Measurements from ENCODE around the gene AZIN2. TPM values are rescaled to one million over a fixed set of nuclear protein-coding genes. Genes with fewer than 3 reads are reported as not detected.

The AZIN2 gene
- total and polyA plus RNA-seq, 2 of the 13 experiments (the other 11 are each of a cell fraction or from before 2014, with no cell fraction given), result 1.7 to 3.5 TPM

DNA sequence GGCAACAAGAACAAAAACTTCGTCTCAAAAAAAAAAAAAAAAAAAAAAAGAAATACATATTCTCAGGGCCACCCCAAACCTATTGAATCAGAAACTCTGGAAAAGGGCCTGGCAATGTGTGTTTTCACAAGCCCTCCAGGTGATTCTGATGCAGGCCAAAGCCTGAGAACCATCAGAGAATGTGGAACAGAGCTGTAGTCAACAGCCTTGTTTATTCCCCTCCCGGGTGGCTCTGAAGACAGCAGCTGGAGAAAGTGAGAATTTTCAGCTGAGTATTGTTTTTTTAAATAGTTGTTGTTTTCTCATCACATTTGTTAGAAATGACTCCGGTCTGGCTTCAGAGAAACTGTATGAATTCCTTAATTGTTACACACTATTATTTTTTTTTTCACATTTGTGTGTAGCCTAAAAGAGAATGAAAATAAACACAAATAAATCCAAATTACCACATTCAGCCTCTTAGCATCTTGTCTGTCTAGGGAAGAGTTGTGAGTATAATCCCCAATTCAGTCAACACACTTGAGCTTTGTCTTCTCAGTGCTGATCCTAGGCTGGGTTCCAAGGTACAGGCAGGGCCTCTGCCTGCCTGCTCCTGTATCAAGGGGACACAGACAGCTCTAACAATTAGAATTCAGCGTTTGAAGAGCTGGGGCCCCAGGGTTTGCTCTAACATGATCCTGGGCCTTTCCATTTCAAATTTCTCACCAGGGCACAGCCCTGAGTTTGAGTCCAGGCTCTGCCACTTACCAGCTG, 6.6 kb upstream of the AZIN2 start:
- no TSS peak for BruUV-seq (replicated peaks)
- no peak overlapping the region for H3K9ac ChIP-seq (ENCODE audit: insufficient read depth, low read depth, low read length)
- in situ Hi-C loops (cut with HindIII; ENCODE audit: extremely low pct_ligation_motif_present, low pct_unique_long_range_greater_than_20kb) (no loop called here), intact Hi-C loops (cut with micrococcal nuclease; ENCODE audit: unreplicated experiment) (no loop called here)
- no peak overlapping the region for H3K27ac ChIP-seq (ENCODE audit: extremely low read length, insufficient read depth, low read length)
- no peaks in the 10 kb centered on the region for H3K79me2 ChIP-seq (ENCODE audit: insufficient read depth, low read length)
- no peaks in the 10 kb centered on the region for H4K20me1 ChIP-seq (ENCODE audit: insufficient read depth, low read length)
- ATAC-seq (peak; percentile 72), DNase-seq (ENCODE audit: low spot score) (peak; percentile 19), FAIRE-seq (no peak)
- H3K9me3 ChIP-seq (ENCODE audit: low read length), result no peaks in the 10 kb centered on the region
- 30% methylated on average over 4 of the region's 4 CpGs for WGBS (ENCODE audit: low lambda C conversion rate)
- H3K36me3 ChIP-seq (replicated peaks in 1 of 2; ENCODE audit: control insufficient read depth in 1 of 2, insufficient read depth in 2 of 2, low read length in 2 of 2), result no peaks in the 10 kb centered on the region
- 0 out of 5 replicates have a peak, but pooled peaks cover 0 to 3% of the 10 kb centered on the region in 2 experiments for H3K27me3 ChIP-seq (ENCODE audit: control insufficient read depth in 1 of 2, insufficient read depth in 2 of 2, low read length in 2 of 2)
- ChIA-PET CTCF (ENCODE audit: low intra/inter-chr PET ratio, low total read pairs) (no interaction called here), POLR2A (no interaction called here)
- no peak overlapping the region for H3K4me3 ChIP-seq (replicated peaks in 1 of 3; ENCODE audit: insufficient read depth in 1 of 3, low read depth in 2 of 3, low read length in 3 of 3)
- H2AFZ ChIP-seq (ENCODE audit: low read length), result no peak overlapping the region
- H3K4me2 ChIP-seq (ENCODE audit: low read depth, low read length), result 0 out of 2 replicates have a peak overlapping the region, but pooled peaks have one; percentile 36
- TF ChIP-seq, protein P1, sequence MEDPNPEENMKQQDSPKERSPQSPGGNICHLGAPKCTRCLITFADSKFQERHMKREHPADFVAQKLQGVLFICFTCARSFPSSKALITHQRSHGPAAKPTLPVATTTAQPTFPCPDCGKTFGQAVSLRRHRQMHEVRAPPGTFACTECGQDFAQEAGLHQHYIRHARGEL (CRISPR knock-in tag; IDR thresholded peaks at IDR 0.05), result no peak
- TF ChIP-seq AGO1 (IDR thresholded peaks at IDR 0.05; ENCODE audit: low read depth, low read length, poor library complexity, severe bottlenecking), result no peak
- peak; percentile 25; the same call in 1 of the 2 replicates for TF ChIP-seq ZNF292 (CRISPR knock-in tag; IDR thresholded peaks at IDR 0.05; ENCODE audit: borderline replicate concordance, low read depth)
- TF ChIP-seq CREB1 (IDR thresholded peaks at IDR 0.05), result no peak
- TF ChIP-seq CREB1 (CRISPR knock-in tag; IDR thresholded peaks at IDR 0.05), result no peak
- TF ChIP-seq, protein P2, sequence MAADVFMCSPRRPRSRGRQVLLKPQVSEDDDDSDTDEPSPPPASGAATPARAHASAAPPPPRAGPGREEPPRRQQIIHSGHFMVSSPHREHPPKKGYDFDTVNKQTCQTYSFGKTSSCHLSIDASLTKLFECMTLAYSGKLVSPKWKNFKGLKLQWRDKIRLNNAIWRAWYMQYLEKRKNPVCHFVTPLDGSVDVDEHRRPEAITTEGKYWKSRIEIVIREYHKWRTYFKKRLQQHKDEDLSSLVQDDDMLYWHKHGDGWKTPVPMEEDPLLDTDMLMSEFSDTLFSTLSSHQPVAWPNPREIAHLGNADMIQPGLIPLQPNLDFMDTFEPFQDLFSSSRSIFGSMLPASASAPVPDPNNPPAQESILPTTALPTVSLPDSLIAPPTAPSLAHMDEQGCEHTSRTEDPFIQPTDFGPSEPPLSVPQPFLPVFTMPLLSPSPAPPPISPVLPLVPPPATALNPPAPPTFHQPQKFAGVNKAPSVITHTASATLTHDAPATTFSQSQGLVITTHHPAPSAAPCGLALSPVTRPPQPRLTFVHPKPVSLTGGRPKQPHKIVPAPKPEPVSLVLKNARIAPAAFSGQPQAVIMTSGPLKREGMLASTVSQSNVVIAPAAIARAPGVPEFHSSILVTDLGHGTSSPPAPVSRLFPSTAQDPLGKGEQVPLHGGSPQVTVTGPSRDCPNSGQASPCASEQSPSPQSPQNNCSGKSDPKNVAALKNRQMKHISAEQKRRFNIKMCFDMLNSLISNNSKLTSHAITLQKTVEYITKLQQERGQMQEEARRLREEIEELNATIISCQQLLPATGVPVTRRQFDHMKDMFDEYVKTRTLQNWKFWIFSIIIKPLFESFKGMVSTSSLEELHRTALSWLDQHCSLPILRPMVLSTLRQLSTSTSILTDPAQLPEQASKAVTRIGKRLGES (CRISPR knock-in tag; IDR thresholded peaks at IDR 0.05; ENCODE audit: borderline replicate concordance), result no peak
- no peak for TF ChIP-seq ZNF674 (CRISPR knock-in tag; IDR thresholded peaks at IDR 0.05; ENCODE audit: low read depth)
- TF ChIP-seq HNF4A (CRISPR knock-in tag; IDR thresholded peaks at IDR 0.05), result peak; percentile 33; the same call in 1 of the 2 replicates
- no peak for TF ChIP-seq ZNF569 (CRISPR knock-in tag; IDR thresholded peaks at IDR 0.05; ENCODE audit: borderline replicate concordance)
- TF ChIP-seq, protein P3, sequence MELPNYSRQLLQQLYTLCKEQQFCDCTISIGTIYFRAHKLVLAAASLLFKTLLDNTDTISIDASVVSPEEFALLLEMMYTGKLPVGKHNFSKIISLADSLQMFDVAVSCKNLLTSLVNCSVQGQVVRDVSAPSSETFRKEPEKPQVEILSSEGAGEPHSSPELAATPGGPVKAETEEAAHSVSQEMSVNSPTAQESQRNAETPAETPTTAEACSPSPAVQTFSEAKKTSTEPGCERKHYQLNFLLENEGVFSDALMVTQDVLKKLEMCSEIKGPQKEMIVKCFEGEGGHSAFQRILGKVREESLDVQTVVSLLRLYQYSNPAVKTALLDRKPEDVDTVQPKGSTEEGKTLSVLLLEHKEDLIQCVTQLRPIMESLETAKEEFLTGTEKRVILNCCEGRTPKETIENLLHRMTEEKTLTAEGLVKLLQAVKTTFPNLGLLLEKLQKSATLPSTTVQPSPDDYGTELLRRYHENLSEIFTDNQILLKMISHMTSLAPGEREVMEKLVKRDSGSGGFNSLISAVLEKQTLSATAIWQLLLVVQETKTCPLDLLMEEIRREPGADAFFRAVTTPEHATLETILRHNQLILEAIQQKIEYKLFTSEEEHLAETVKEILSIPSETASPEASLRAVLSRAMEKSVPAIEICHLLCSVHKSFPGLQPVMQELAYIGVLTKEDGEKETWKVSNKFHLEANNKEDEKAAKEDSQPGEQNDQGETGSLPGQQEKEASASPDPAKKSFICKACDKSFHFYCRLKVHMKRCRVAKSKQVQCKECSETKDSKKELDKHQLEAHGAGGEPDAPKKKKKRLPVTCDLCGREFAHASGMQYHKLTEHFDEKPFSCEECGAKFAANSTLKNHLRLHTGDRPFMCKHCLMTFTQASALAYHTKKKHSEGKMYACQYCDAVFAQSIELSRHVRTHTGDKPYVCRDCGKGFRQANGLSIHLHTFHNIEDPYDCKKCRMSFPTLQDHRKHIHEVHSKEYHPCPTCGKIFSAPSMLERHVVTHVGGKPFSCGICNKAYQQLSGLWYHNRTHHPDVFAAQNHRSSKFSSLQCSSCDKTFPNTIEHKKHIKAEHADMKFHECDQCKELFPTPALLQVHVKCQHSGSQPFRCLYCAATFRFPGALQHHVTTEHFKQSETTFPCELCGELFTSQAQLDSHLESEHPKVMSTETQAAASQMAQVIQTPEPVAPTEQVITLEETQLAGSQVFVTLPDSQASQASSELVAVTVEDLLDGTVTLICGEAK (IDR thresholded peaks at IDR 0.05), result no peak
- TF ChIP-seq, protein P3 (CRISPR knock-in tag; IDR thresholded peaks at IDR 0.05), result no peak
- peaks cover 17% of the 10 kb centered on the region for H3K4me1 ChIP-seq (ENCODE audit: insufficient read depth, low read length)

Measured in HepG2 (cell line).